ENCODE measurements around the gene P2RX3. TPM values are rescaled to one million over a fixed set of nuclear protein-coding genes. Genes with fewer than 3 reads are reported as not detected.

Gene P2RX3
- total RNA-seq, 4 donors from 2014 or later, result not detected

- H3K27ac ChIP-seq, result no peak overlapping the region
- intact Hi-C loops (cut with DNase I; ENCODE audit: low total_unique reads) (no loop called here), in situ Hi-C loops (cut with MboI; ENCODE audit: low pct_ligation_motif_present in 1 of 4, low pct_unique_long_range_greater_than_20kb in 1 of 4, low sequenced_read_pairs in 3 of 4) (no loop called here)
- TF ChIP-seq POLR2A (IDR thresholded peaks at IDR 0.05), result no peak
- TF ChIP-seq EP300 (IDR thresholded peaks at IDR 0.05; ENCODE audit: low read depth), result no peak
- no peak for TF ChIP-seq POLR2AphosphoS5 (IDR thresholded peaks at IDR 0.05)
- no peak for TF ChIP-seq CTCF (IDR thresholded peaks at IDR 0.05)
- H3K36me3 ChIP-seq, result no peaks in the 10 kb centered on the region
- 87% methylated on average over 7 of the region's 7 CpGs; no CpG with 5 or more reads in 1 of the 2 donors for WGBS, 2 donors (ENCODE audit: low coverage in 1 of 2)
- H3K27me3 ChIP-seq, result no peaks in the 10 kb centered on the region
- no peak overlapping the region for H3K4me3 ChIP-seq
- H3K9me3 ChIP-seq, result no peaks in the 10 kb centered on the region
- no peak for DNase-seq
- no peaks in the 10 kb centered on the region for H3K4me1 ChIP-seq
Measured at GRCh38 chr11:57370251-57370650, 32.1 kb downstream of the P2RX3 start.

GRCh38 chr11:57370941-57371340, 32.8 kb downstream of the P2RX3 start:
- intact Hi-C loops (cut with DNase I; ENCODE audit: low total_unique reads) (no loop called here), in situ Hi-C loops (cut with MboI; ENCODE audit: low pct_ligation_motif_present in 1 of 4, low pct_unique_long_range_greater_than_20kb in 1 of 4, low sequenced_read_pairs in 3 of 4) (no loop called here)
- TF ChIP-seq EP300 (IDR thresholded peaks at IDR 0.05; ENCODE audit: low read depth) (no peak), POLR2A (IDR thresholded peaks at IDR 0.05) (no peak), POLR2AphosphoS5 (IDR thresholded peaks at IDR 0.05) (no peak), CTCF (IDR thresholded peaks at IDR 0.05) (no peak)
- no peaks in the 10 kb centered on the region for H3K9me3 ChIP-seq
- no peaks in the 10 kb centered on the region for H3K27me3 ChIP-seq
- no peaks in the 10 kb centered on the region for H3K36me3 ChIP-seq
- no peaks in the 10 kb centered on the region for H3K4me1 ChIP-seq
- DNase-seq, result no peak
- H3K27ac ChIP-seq, result no peak overlapping the region
- H3K4me3 ChIP-seq, result no peak overlapping the region

GRCh38 chr11:57373146-57373545, 35.0 kb downstream of the P2RX3 start:
- no peaks in the 10 kb centered on the region for H3K27me3 ChIP-seq
- no peak overlapping the region for H3K4me3 ChIP-seq
- 48 to 80% methylated on average over 1 to 3 of the region's 3 CpGs for WGBS, 2 donors (ENCODE audit: low coverage in 1 of 2)
- DNase-seq, result no peak
- H3K9me3 ChIP-seq, result no peaks in the 10 kb centered on the region
- no peaks in the 10 kb centered on the region for H3K4me1 ChIP-seq
- intact Hi-C loops (cut with DNase I; ENCODE audit: low total_unique reads) (no loop called here), in situ Hi-C loops (cut with MboI; ENCODE audit: low pct_ligation_motif_present in 1 of 4, low pct_unique_long_range_greater_than_20kb in 1 of 4, low sequenced_read_pairs in 3 of 4) (no loop called here)
- no peaks in the 10 kb centered on the region for H3K36me3 ChIP-seq
- TF ChIP-seq CTCF (IDR thresholded peaks at IDR 0.05) (no peak), POLR2A (IDR thresholded peaks at IDR 0.05) (no peak), POLR2AphosphoS5 (IDR thresholded peaks at IDR 0.05) (no peak), EP300 (IDR thresholded peaks at IDR 0.05; ENCODE audit: low read depth) (no peak)
- no peak overlapping the region for H3K27ac ChIP-seq

- H3K4me3 ChIP-seq, result no peak overlapping the region
- TF ChIP-seq POLR2A (IDR thresholded peaks at IDR 0.05) (no peak), EP300 (IDR thresholded peaks at IDR 0.05; ENCODE audit: low read depth) (no peak), POLR2AphosphoS5 (IDR thresholded peaks at IDR 0.05) (no peak), CTCF (IDR thresholded peaks at IDR 0.05) (no peak)
- no peaks in the 10 kb centered on the region for H3K27me3 ChIP-seq
- no peaks in the 10 kb centered on the region for H3K36me3 ChIP-seq
- intact Hi-C loops (cut with DNase I; ENCODE audit: low total_unique reads), result no loop called here
- no peaks in the 10 kb centered on the region for H3K9me3 ChIP-seq
- in situ Hi-C loops (cut with MboI; ENCODE audit: low pct_ligation_motif_present in 1 of 4, low pct_unique_long_range_greater_than_20kb in 1 of 4, low sequenced_read_pairs in 3 of 4), result no loop called here
- H3K4me1 ChIP-seq, result no peaks in the 10 kb centered on the region
- 93 to 100% methylated on average over 2 to 3 of the region's 3 CpGs for WGBS, 2 donors (ENCODE audit: low coverage in 1 of 2)
- DNase-seq, result no peak
- H3K27ac ChIP-seq, result no peak overlapping the region
Measured at GRCh38 chr11:57374966-57375365, 36.8 kb downstream of the P2RX3 start.

Measured in transverse colon (tissue), 4 donors.